Measurements from ENCODE around the gene ARL1. TPM values are rescaled to one million over a fixed set of nuclear protein-coding genes. Genes with fewer than 3 reads are reported as not detected.
"Not testable (repeated sequence)": the region's sequence is repeated elsewhere in the genome, so short reads cannot be mapped to it uniquely, and the experiment has no call there.

ARL1 gene
- total RNA-seq, 3 donors from 2014 or later, result 65.1 to 102 (median 89.1) TPM

GRCh38 chr12:101436136-101436535 lies 28.6 kb upstream of the ARL1 start:
- H3K27me3 ChIP-seq, result no peaks in the 10 kb centered on the region
- H3K36me3 ChIP-seq, result no peaks in the 10 kb centered on the region
- DNase-seq (ENCODE audit: low spot score in 2 of 2), result no peak
- H3K9me3 ChIP-seq, result no peaks in the 10 kb centered on the region
- H3K4me3 ChIP-seq, result no peak overlapping the region
- intact Hi-C loops (cut with DNase I; ENCODE audit: low total_unique reads), result no loop called here
- H3K4me1 ChIP-seq, result no peaks in the 10 kb centered on the region
- TF ChIP-seq POLR2A (IDR thresholded peaks at IDR 0.05) (no peak), POLR2AphosphoS5 (IDR thresholded peaks at IDR 0.05) (no peak)
- TF ChIP-seq, protein P1, sequence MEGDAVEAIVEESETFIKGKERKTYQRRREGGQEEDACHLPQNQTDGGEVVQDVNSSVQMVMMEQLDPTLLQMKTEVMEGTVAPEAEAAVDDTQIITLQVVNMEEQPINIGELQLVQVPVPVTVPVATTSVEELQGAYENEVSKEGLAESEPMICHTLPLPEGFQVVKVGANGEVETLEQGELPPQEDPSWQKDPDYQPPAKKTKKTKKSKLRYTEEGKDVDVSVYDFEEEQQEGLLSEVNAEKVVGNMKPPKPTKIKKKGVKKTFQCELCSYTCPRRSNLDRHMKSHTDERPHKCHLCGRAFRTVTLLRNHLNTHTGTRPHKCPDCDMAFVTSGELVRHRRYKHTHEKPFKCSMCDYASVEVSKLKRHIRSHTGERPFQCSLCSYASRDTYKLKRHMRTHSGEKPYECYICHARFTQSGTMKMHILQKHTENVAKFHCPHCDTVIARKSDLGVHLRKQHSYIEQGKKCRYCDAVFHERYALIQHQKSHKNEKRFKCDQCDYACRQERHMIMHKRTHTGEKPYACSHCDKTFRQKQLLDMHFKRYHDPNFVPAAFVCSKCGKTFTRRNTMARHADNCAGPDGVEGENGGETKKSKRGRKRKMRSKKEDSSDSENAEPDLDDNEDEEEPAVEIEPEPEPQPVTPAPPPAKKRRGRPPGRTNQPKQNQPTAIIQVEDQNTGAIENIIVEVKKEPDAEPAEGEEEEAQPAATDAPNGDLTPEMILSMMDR (IDR thresholded peaks at IDR 0.05), result no peak
- no peak overlapping the region for H3K27ac ChIP-seq

DNA sequence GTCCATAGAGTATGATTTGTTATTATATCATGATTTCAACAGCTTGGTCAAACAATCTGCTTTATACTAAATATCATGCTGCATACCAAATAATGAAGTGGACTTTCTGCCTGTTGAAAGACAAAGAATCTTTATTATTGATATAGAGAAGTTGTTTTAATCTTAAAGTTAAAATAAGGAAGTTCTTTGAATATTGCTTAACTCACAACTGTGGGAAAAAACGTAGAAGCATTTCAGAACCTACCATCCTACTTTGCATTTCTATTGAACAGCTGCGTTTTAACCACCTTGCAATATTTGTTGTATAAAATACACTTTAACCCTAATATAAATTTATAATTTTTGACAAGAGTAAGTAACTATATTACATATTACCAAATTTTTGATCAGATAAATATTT lies 22.9 kb upstream of the ARL1 start:
- no peaks in the 10 kb centered on the region for H3K9me3 ChIP-seq
- H3K4me1 ChIP-seq, result no peaks in the 10 kb centered on the region
- no peak for TF ChIP-seq POLR2AphosphoS5 (IDR thresholded peaks at IDR 0.05)
- TF ChIP-seq, protein P1 (IDR thresholded peaks at IDR 0.05), result no peak
- no peak for DNase-seq (ENCODE audit: low spot score in 2 of 2)
- no peaks in the 10 kb centered on the region for H3K27me3 ChIP-seq
- H3K36me3 ChIP-seq, result no peaks in the 10 kb centered on the region
- H3K4me3 ChIP-seq, result no peak overlapping the region
- intact Hi-C loops (cut with DNase I; ENCODE audit: low total_unique reads), result no loop called here
- no peak overlapping the region for H3K27ac ChIP-seq

DNA sequence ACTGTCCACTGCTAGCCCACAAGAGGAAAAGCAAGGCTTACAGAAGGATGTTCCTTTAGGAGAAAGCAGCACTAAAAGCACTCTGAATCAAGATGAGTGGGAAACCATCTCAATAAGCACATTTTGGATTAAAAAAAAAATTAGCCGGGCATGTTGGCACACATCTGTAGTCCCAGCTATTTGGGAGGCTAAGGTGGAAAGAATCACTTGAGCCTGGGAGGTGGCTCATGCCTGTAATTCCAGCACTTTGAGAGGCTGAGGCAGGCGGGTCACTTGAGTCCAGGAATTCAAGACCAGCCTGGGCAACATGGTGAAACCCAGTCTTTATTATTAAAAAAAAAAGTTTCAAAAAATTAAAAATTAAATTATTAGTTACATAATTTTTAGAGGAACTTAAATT lies 17.0 kb upstream of the ARL1 start:
- no peak overlapping the region for H3K27ac ChIP-seq
- no peak for TF ChIP-seq POLR2A (IDR thresholded peaks at IDR 0.05)
- no peak for TF ChIP-seq POLR2AphosphoS5 (IDR thresholded peaks at IDR 0.05)
- TF ChIP-seq, protein P1 (IDR thresholded peaks at IDR 0.05), result no peak
- no peaks in the 10 kb centered on the region for H3K36me3 ChIP-seq
- H3K9me3 ChIP-seq, result no peaks in the 10 kb centered on the region
- H3K4me3 ChIP-seq, result no peak overlapping the region
- intact Hi-C loops (cut with DNase I; ENCODE audit: low total_unique reads), result no loop called here
- no peaks in the 10 kb centered on the region for H3K4me1 ChIP-seq
- no peak for DNase-seq (ENCODE audit: low spot score in 2 of 2)
- no peaks in the 10 kb centered on the region for H3K27me3 ChIP-seq

DNA sequence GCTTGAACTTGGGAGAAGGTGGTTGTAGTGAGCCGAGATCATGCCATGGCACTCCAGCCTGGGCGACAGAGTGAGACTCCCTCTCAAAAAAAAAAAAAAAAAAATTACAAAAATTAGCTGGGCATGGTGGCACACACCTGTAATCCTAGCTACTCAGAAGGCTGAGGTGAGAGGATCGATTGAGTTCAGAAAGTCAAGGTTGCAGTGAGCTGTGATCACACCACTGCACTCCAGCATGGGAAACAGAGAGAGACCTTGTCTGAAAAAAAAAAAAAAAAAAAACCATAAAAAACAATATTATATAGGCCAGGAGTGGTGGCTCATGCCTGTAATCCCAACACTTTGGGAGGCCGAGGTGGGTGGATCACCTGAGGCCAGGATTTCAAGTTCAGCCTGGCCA lies 14.5 kb upstream of the ARL1 start:
- DNase-seq (ENCODE audit: low spot score in 2 of 2); intact Hi-C loops (cut with DNase I; ENCODE audit: low total_unique reads); H3K4me3 ChIP-seq; H3K27ac ChIP-seq; H3K4me1 ChIP-seq; H3K36me3 ChIP-seq; H3K9me3 ChIP-seq; H3K27me3 ChIP-seq: not testable (repeated sequence)

DNA sequence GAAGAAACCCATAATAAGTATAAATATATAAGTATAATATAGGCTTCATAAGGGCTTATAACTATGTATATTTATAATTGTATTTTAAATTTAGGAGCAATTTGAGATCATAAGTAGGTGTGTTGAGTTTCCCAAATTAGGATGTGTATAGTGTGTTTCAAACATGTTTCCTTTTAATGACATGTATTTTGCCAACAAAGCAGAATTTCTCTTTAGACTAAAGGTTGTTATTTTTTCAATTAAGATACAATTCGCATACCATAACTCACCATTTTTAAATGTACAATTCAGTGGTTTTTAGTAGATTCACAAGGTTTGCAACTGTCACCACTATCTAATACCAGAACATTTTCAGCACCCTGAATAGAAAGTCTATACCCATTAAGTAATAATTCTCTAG lies 7.7 kb upstream of the ARL1 start:
- Histone ChIP-seq H3K4me1 (no peaks in the 10 kb centered on the region), H3K27me3 (no peaks in the 10 kb centered on the region), H3K36me3 (no peaks in the 10 kb centered on the region), H3K4me3 (no peak overlapping the region), H3K9me3 (no peaks in the 10 kb centered on the region), H3K27ac (no peak overlapping the region)
- DNase-seq (ENCODE audit: low spot score in 2 of 2), result no peak
- TF ChIP-seq, protein P1 (IDR thresholded peaks at IDR 0.05), result no peak
- TF ChIP-seq POLR2A (IDR thresholded peaks at IDR 0.05), result no peak
- no peak for TF ChIP-seq POLR2AphosphoS5 (IDR thresholded peaks at IDR 0.05)
- intact Hi-C loops (cut with DNase I; ENCODE audit: low total_unique reads), result no loop called here

GRCh38 chr12:101414533-101415119 lies 7.1 kb upstream of the ARL1 start:
- H3K9me3 ChIP-seq, result no peaks in the 10 kb centered on the region
- no peak for DNase-seq (ENCODE audit: low spot score in 2 of 2)
- no peaks in the 10 kb centered on the region for H3K27me3 ChIP-seq
- H3K27ac ChIP-seq, result no peak overlapping the region
- H3K4me1 ChIP-seq, result no peaks in the 10 kb centered on the region
- TF ChIP-seq POLR2A (IDR thresholded peaks at IDR 0.05), result no peak
- TF ChIP-seq, protein P1 (IDR thresholded peaks at IDR 0.05), result peak; percentile 34 to 57 (median 45)
- H3K36me3 ChIP-seq, result no peaks in the 10 kb centered on the region
- H3K4me3 ChIP-seq, result no peak overlapping the region
- intact Hi-C loops (cut with DNase I; ENCODE audit: low total_unique reads), result no loop called here

DNA sequence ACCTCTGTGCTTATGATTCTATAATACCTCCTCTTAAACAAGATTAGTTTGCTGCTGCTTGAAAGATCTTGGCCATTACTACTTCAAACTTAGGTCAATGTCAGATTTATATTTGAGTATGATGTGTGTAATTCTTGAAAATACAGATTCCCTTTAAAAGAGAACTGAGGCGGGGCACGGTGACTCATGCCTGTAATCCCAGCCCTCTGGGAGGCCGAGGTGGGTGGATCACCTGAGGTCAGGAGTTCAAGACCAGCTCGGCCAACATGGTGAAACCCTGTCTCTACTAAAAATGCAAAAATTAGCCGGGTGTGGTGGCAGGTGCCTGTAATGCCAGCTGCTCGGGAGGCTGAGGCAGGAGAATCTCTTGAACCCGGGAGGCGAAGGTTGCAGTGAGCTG lies 2.6 kb upstream of the ARL1 start:
- intact Hi-C loops (cut with DNase I; ENCODE audit: low total_unique reads); H3K4me3 ChIP-seq; DNase-seq (ENCODE audit: low spot score in 2 of 2); H3K36me3 ChIP-seq; H3K27me3 ChIP-seq; H3K9me3 ChIP-seq; H3K27ac ChIP-seq: not testable (repeated sequence)
- peaks cover 0 to 14% of the 10 kb centered on the region in 2 donors for H3K4me1 ChIP-seq

Data from breast epithelium (tissue), 4 donors.